Suprapubic skin (tissue), 4 donors: ENCODE measurements around the gene POLRMT.

Source experiments
- CTCF ChIP-seq, 2 donors: fragments of 200-600 bp in 1 of 2; fragments of 450-650 bp in 1 of 2; sonication (generic) in 1 of 2; IDR thresholded peaks; one replicate each; pipeline ENCODE4 v1.5.1; 2016 to 2019; ENCODE audit warnings: antibody characterized with exemption in 2 of 2, mild to moderate bottlenecking in 1 of 2, moderate library complexity in 1 of 2
- EP300 ChIP-seq: sonication (generic); formaldehyde crosslinking; IDR thresholded peaks from one replicate; pipeline ENCODE4 v1.6.1; 2017; ENCODE audit warnings: antibody characterized with exemption
- POLR2A ChIP-seq, 2 donors: fragments of 450-650 bp; IDR thresholded peaks; one replicate each; pipeline ENCODE4 v1.6.1; 2017; ENCODE audit warnings: antibody characterized with exemption in 2 of 2, mild to moderate bottlenecking in 2 of 2, moderate library complexity in 2 of 2
- POLR2AphosphoS5 ChIP-seq, 3 donors: sonication (generic); formaldehyde crosslinking; IDR thresholded peaks; one replicate each; pipeline ENCODE4 v1.6.1; 2017; ENCODE audit warnings: antibody characterized with exemption in 3 of 3

DNA sequence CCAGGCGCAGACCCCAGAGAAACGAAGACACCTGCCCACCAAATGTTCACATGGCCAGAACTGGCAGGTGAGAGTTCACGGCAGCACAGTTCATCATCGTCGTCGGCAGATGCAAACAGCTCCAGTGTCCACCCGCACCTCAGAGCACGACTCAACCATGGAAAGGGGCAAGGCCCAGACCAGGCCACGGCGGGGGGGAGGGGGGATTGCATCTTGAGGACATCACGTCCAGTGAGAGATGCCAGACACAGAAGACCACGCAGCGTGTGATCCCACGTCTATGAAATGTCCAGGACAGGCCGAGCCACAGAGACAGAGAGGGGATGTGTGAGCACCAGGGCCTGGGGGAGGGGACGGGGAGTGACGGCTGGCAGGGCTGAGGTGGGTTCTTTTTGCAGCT is 22.4 kb upstream of the POLRMT start:
- TF ChIP-seq CTCF (IDR thresholded peaks at IDR 0.05) (no peak), POLR2A (IDR thresholded peaks at IDR 0.05) (no peak), EP300 (no peak), POLR2AphosphoS5 (IDR thresholded peaks at IDR 0.05) (no peak)
